GM12878 (cell line): ENCODE data around the gene CARM1. TPM values are rescaled to one million over a fixed set of nuclear protein-coding genes. Genes with fewer than 3 reads are reported as not detected.
"Not testable (repeated sequence)": the region's sequence is repeated elsewhere in the genome, so short reads cannot be mapped to it uniquely, and the experiment has no call there.

Source experiments
- ATAC-seq: fragments of 200-7000 bp; cut with Tn5 transposase; 3 replicates; pipeline ENCODE4 v1.9.1; 2020; ENCODE audit warnings: mild to moderate bottlenecking, moderate library complexity
- BruUV-seq: library from RNA; stranded (reverse); fragments of 400-500 nt; replicated peaks from 2 replicates; lab custom pipeline; 2021; lab: Mats Ljungman, UMichigan
- CTCF ChIA-PET: fragments of 300-600 bp; sonication (Branson Sonifier 250); formaldehyde crosslinking; extraction: SDS; loops from one replicate; lab custom pipeline; 2021; ENCODE audit warnings: inconsistent platforms; lab: Yijun Ruan, JAX
- POLR2A ChIA-PET: fragments of 350-600 bp; formaldehyde crosslinking; extraction: SDS; loops from one replicate; lab custom pipeline; 2021; ENCODE audit warnings: inconsistent platforms; lab: Charles Lee
- RAD21 ChIA-PET: fragments of 300-600 bp; sonication (Branson Sonifier 250); formaldehyde crosslinking; loops from one replicate; lab custom pipeline; 2023; ENCODE audit warnings: antibody characterized with exemption; ENCODE audit not compliant: unreplicated experiment; lab: Charles Lee
- SMC1A ChIA-PET: fragments of 300-600 bp; sonication (Branson Sonifier 250); formaldehyde crosslinking; loops from one replicate; lab custom pipeline; 2023; ENCODE audit not compliant: unreplicated experiment, uncharacterized antibody; lab: Charles Lee
- DNase-seq: peaks from one replicate; pipeline ENCODE4 v3.0.0-alpha.2; 2011; ENCODE audit warnings: low read depth, low spot score
- FAIRE-seq: peaks from 3 replicates; lab custom pipeline; 2011; peaks lifted over from hg19 to GRCh38; lab: Jason Lieb, UNC
- H2AFZ ChIP-seq: 2 replicates; pipeline ENCODE4 v1.6.0; 2011; ENCODE audit warnings: low read depth, low read length, control low read depth; ENCODE audit not compliant: control insufficient read depth
- H3K27ac ChIP-seq: 2 replicates; pipeline ENCODE4 v1.5.1; 2011; ENCODE audit warnings: control low read depth; ENCODE audit not compliant: control insufficient read depth, insufficient read depth
- H3K27me3 ChIP-seq, 2 experiments: replicated peaks in 1 of 2; 2 replicates each; pipeline versions ENCODE4 v1.6.0 to v1.6.1; 2011; ENCODE audit warnings: low read length in 1 of 2; ENCODE audit not compliant: control insufficient read depth in 2 of 2, insufficient read depth in 2 of 2
- H3K36me3 ChIP-seq, 2 experiments: 2 replicates each; pipeline ENCODE4 v1.5.1; 2011; ENCODE audit warnings: low read length in 1 of 2; ENCODE audit not compliant: control insufficient read depth in 2 of 2, insufficient read depth in 2 of 2
- H3K4me1 ChIP-seq: 2 replicates; pipeline ENCODE4 v1.6.1; 2011; ENCODE audit warnings: mild to moderate bottlenecking, low read length, moderate library complexity, mixed read lengths; ENCODE audit not compliant: control insufficient read depth, insufficient read depth
- H3K4me2 ChIP-seq: 2 replicates; pipeline ENCODE4 v1.6.0; 2011; ENCODE audit warnings: control low read depth; ENCODE audit not compliant: control insufficient read depth, insufficient read depth
- H3K4me3 ChIP-seq: fragments of 200-600 bp; sonication (generic); 2 replicates; pipeline ENCODE4 v1.5.1; 2016
- H3K79me2 ChIP-seq: 2 replicates; pipeline ENCODE4 v1.6.0; 2011; ENCODE audit warnings: low read length; ENCODE audit not compliant: control insufficient read depth, insufficient read depth
- H3K9ac ChIP-seq: 2 replicates; pipeline ENCODE4 v1.8.0; 2011; ENCODE audit warnings: low read length, control low read depth, mixed read lengths; ENCODE audit not compliant: control insufficient read depth, insufficient read depth
- H3K9me3 ChIP-seq: replicated peaks from 3 replicates; pipeline ENCODE4 v1.5.1; 2011; ENCODE audit warnings: mild to moderate bottlenecking, low read length; ENCODE audit not compliant: control insufficient read depth, insufficient read depth
- H4K20me1 ChIP-seq: 2 replicates; pipeline ENCODE4 v1.6.0; 2011; ENCODE audit not compliant: control insufficient read depth, insufficient read depth
- MTA3 ChIP-seq: IDR thresholded peaks from 2 replicates; pipeline ENCODE4 v1.6.1; 2012; ENCODE audit warnings: low read length, inconsistent platforms, borderline replicate concordance
- NFYA ChIP-seq: IDR thresholded peaks from 2 replicates; pipeline ENCODE4 v1.6.1; 2011; ENCODE audit warnings: low read depth, mild to moderate bottlenecking, low read length, improper control_type of control experiment, borderline replicate concordance
- RUNX3 ChIP-seq: IDR thresholded peaks from 2 replicates; pipeline ENCODE4 v1.6.1; 2012; ENCODE audit warnings: low read length, inconsistent platforms
- WRNIP1 ChIP-seq: IDR thresholded peaks from 2 replicates; pipeline ENCODE4 v1.6.1; 2011; ENCODE audit warnings: low read depth, low read length, improper control_type of control experiment, borderline replicate concordance
- ZBTB11 ChIP-seq: fragments of 450-650 bp; formaldehyde crosslinking; IDR thresholded peaks from 2 replicates; pipeline ENCODE4 v1.5.0; 2022; ENCODE audit warnings: mild to moderate bottlenecking, missing genetic modification characterization
- WGBS: methylation state at CpG from one replicate; pipeline ENCODE4 v1.1.6; 2016; ENCODE audit warnings: low lambda C conversion rate; ENCODE audit not compliant: insufficient replicate concordance, insufficient coverage; ENCODE audit errors: missing lambda C conversion rate; 5-methylcytosine and 5-hydroxymethylcytosine counted together
- in situ Hi-C: fragments of 300-500 bp; cut with MboI; formaldehyde crosslinking; loops from 9 replicates; pipeline ENCODE4 v1.14.3; 2018; ENCODE audit warnings: mixed read lengths
- intact Hi-C: fragments of 100-400 bp; cut with micrococcal nuclease; formaldehyde crosslinking; loops from one replicate; pipeline ENCODE4 v1.14.2; 2022; ENCODE audit not compliant: unreplicated experiment
- polyA plus RNA-seq, 11 experiments: library from polyadenylated mRNA; depleted of rRNA in 4 of 11; unstranded in 6 of 11; stranded (reverse) in 5 of 11; fragments of >200 nt; fragmentation: Nextera tagmentation in 4 of 11; fragmentation: Illumina TruSeq in 1 of 11; extraction: Ambion mirVana in 4 of 11; extraction: Trizol in 1 of 11; gene quantifications; 1 replicate in 1 of 11; 2 replicates in 10 of 11; pipeline versions ENCODE4 v1.2.1 to v1.2.3, GENCODE V29; 2011 to 2016; ENCODE audit warnings: inconsistent platforms in 2 of 11, missing spikeins in 2 of 11, low read depth in 1 of 11
- total RNA-seq, 4 experiments: library from RNA; depleted of rRNA in 3 of 4; stranded (reverse); fragments of >200 nt in 3 of 4; fragmentation: Illumina TruSeq in 1 of 4; extraction: Trizol in 1 of 4; gene quantifications; 2 replicates each; pipeline versions ENCODE4 v1.2.1 to v1.2.3, GENCODE V29; 2013 to 2021

The CARM1 gene
- total and polyA plus RNA-seq, 10 of the 15 experiments (the other 5 are each of a cell fraction or from before 2014, with no cell fraction given), result 0.45 to 116 (median 39.7) TPM

GRCh38 chr19:10868872-10869547 is 2.3 kb upstream of the CARM1 start (continued):
- no peak for TF ChIP-seq ZBTB11 (CRISPR knock-in tag)
- no peak for TF ChIP-seq MTA3
- TF ChIP-seq NFYA, result no peak
- no peak for TF ChIP-seq RUNX3
- no peak for TF ChIP-seq WRNIP1

GRCh38 chr19:10869872-10870311 is 1.5 kb upstream of the CARM1 start:
- peaks cover 31% of the 10 kb centered on the region for H3K79me2 ChIP-seq
- DNase-seq, ATAC-seq, BruUV-seq, H3K9me3 ChIP-seq, H3K36me3 ChIP-seq, H3K4me3 ChIP-seq, H4K20me1 ChIP-seq, FAIRE-seq, H3K27me3 ChIP-seq, H2AFZ ChIP-seq, H3K4me2 ChIP-seq, in situ Hi-C loops, H3K9ac ChIP-seq: not testable (repeated sequence)
- WGBS, result 99% methylated on average over 11 of the region's 11 CpGs
- H3K27ac ChIP-seq, result peak overlapping the region; percentile 87; the same call in 1 of the 2 replicates
- intact Hi-C loops, result loop anchor here (10.0 kb wide), 1 partner anchor 695 kb away; no protein-coding TSS in a partner anchor
- ChIA-PET CTCF (interaction anchor here (0.6 to 1.4 kb wide), 6 partner anchors 9 to 289 kb away, joined by 3 to 6 read pairs (median 4); partner anchors contain the start of gene TMED1), SMC1A (interaction anchor here (1.0 kb wide), 1 partner anchor 9 kb away, joined by 3 read pairs; no protein-coding TSS in a partner anchor), RAD21 (interaction anchor here (0.6 to 3.5 kb wide), 3 partner anchors 34 to 111 kb away, joined by 3 to 19 read pairs (median 3); partner anchors contain the start of gene TMED1), POLR2A (interaction anchor here (0.6 to 1.4 kb wide), 3 partner anchors 9 to 277 kb away, joined by 4 to 5 read pairs (median 4); no protein-coding TSS in a partner anchor)
- peaks cover 25% of the 10 kb centered on the region for H3K4me1 ChIP-seq
